ENCODE measurements around the gene FAM209B.
"Not testable (repeated sequence)": the region's sequence is repeated elsewhere in the genome, so short reads cannot be mapped to it uniquely, and the experiment has no call there.

Gene FAM209B

DNA sequence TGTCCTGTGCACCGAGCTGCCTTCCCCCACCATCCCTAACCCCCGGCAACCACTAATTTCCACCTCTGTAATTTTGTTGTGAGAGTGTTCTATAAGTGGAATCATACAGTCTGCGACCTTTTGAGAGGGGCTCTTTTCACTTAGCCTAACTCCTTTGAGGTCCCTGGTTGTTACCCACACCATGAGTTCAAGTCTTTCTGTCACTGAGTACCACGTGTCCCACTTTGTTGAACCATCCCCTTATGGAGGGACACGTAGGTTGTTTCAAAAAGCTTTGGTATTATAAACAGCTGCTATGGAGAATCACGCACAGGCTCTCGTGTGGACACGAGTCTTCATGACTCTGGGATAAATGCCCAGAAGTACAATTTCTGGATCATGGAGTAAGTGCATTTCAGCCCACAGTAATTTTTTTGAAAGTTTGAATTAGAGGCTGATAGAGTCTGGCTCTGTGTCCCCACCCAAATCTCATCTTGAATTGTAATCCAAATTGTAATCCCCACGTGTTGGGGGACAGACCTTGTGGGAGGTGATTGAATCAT lies 9.5 kb downstream of the FAM209B start:
- no peak for DNase-seq

GRCh38 chr20:56551571-56551970 lies 18.5 kb downstream of the FAM209B start:
- DNase-seq = no peak

DNA sequence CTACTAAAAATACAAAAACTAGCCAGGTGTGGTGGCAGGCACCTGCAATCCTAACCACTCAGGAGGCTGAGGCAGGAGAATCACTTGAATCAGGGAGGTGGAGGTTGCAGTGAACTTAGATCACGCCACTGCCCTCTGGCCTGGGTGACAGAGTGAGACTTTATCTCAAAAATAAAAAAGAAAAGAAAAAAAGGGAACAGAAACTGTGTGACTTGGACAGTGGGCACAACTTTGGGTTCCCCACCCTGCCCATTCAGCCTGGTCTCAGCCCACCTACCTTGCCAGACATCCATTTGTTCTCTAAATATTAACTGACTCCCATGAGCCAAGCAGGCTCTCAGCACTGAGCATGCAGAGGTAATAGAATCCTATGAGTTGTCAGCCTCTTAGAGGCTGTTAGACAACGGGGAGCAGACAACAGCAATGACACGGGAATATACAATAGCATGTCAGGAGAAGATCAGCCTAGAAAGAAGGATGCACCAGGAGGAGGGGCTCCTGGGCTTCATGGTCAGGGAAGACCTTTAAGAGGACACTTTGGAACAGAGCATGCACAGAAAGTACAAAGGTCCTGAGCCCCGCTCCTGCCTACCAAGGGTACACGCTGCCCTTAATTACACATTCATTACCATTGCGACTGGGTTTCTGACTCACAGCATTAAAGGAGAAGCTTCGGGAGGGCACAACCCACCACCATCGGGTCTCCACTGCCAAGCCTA lies 20.0 kb downstream of the FAM209B start:
- no peak for DNase-seq

- DNase-seq = no peak
Observed at GRCh38 chr20:56554869-56555268, 21.8 kb downstream of the FAM209B start.

- no peak for DNase-seq
Observed at GRCh38 chr20:56558968-56559367, 25.9 kb downstream of the FAM209B start.

DNA sequence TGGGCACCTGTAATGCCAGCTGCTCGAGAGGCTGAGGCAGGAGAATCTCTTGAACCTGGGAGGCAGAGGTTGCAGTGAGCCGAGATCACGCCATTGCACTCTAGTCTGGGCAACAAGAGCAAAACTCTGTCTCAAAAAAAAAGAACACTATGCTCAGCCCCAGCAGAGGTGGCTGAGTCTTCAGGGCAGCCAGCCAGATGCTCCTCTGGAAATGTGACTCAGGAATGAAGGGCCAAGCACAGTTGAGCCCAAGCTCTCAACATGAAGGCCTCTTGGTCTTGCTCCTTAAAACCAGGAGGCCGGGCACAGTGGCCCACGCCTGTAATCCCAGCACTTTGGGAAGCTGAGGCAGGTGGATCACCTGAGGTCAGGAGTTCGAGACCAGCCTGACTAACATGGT lies 31.5 kb downstream of the FAM209B start:
- not testable (repeated sequence) for DNase-seq

GRCh38 chr20:56565511-56565910 lies 32.5 kb downstream of the FAM209B start:
- no peak for DNase-seq

DNA sequence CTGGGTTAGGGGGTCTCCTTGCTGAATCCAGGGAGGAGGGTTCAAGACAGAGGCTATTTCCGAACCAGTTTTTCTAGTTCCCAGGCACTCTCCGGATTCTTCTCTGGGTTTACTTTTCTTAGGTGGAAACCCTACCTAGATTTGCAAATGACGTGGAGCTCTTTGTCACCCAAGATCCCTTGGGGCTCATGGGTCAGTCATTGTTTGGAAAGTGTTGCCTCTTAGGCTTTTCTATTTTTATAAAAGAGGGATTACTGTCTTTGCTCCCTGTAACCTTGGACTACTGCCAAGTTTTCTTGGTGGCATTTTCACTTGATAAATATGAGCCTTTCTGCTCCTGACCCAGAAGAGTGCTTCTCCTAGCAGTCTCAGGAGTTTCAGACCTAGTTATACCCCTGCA lies 33.6 kb downstream of the FAM209B start:
- no peak for DNase-seq

- no peak for DNase-seq
Observed at GRCh38 chr20:56570832-56571231, 37.8 kb downstream of the FAM209B start.

GRCh38 chr20:56572172-56572571 lies 39.1 kb downstream of the FAM209B start:
- DNase-seq = no peak

DNA sequence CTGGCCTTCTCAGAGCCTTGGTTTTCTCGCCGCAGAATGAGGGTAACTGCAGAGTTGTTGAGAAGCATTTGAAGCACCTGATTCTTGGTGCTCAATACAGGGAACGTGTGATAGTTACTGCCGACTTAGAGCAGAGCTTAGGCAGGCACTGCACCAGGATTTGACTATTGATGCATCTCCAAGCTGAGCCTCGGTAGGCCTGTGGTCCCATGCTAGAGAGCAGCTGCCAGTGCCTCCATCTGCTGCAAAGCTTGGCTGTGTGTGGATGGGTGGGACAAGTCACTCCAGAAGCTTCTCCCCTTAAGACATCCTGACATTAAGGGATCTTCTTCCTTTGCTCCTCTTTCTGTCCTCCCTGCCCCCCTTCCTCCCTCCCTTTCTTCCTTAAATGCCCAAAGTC lies 40.9 kb downstream of the FAM209B start:
- DNase-seq = no peak

DNA sequence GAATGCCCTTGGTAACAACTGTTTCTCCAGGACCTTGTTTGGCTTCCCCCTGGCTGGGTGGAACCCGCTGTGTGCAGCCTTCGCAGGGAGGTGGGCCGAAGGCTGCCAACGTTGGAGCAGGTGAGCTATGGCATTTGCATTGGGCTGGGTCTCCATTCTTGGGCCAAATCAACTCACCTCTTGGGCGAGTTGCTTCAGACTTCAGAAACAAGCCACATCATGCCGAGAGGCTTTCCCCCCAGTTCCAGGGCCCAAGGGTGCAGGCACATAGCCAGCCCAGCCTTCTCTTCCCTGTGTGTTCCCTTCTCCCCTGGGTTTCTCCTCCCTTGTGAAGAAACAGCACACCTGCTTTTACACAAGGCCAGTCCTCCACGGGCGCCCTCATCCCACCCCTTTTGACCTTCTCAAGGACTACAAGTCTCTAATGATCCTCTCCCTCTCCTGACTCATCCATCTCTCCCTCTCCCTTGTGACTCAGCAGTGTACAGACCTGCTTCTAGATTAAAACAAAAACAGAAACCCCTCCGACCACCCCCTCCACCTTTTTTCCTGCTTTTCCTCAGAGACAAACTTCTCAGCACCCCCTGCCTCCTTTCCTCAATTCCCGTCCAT lies 41.6 kb downstream of the FAM209B start:
- no peak for DNase-seq

GRCh38 chr20:56575157-56575556 lies 42.1 kb downstream of the FAM209B start:
- no peak for DNase-seq

- no peak for DNase-seq
Observed at GRCh38 chr20:56575961-56576360, 42.9 kb downstream of the FAM209B start.

- no peak for DNase-seq
Observed at GRCh38 chr20:56579301-56579710, 46.3 kb downstream of the FAM209B start.

GRCh38 chr20:56580226-56580625 lies 47.2 kb downstream of the FAM209B start:
- no peak for DNase-seq

DNA sequence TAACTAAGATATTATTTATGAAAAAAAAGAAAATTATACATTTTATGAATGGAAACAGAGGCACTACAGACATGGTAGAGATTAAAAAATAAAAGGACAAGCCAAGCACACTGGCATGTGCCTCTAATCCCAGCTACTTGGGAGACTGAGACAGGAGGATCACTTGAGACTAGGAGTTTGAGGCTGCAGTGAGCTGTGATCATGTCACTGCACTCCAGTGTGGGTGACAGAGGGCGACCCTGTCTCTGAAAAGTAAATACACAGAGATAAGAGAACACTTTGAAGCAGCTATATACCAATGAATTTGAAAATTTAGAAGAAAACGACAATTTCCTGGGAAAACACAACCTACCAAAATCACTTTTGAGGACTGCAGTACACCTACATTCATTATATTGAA lies 48.7 kb downstream of the FAM209B start:
- no peak for DNase-seq

DNA sequence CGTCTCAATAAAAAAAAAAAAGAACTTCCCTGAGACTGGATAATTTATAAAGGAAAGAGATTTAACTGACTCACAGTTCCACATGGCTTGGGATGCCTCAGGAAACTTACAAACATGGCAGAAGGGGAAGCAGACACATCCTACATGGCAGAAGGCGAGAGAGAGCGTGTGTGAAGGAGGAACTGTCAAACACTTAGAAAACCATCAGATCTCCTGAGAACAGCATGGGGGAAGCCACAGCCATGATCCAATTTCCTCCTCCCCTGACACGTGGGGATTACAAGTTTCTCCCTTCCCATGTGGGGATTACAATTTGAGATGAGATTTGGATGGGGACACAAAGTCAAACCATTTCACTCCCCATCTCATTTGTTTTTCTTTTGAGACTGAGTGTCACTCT lies 49.5 kb downstream of the FAM209B start:
- no peak for DNase-seq

DNA sequence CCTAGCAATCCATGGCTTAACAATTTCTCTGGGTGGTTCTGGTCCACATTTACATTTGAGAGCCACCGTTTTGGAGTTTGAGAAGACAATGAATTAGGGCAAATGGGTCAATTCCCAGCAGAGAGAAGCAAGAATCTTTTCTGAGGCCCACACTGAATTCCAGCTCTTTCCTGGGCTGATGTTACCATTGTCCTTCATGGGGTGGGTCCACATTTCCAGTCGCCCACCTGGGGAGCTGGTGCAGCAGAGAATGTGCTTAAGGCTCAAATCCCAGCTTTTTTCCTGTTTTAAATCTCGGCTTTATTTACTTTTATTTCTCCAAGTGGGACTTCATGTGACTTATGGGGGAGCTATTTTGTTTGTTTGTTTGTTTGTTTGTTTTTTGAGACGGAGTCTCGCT lies 51.9 kb downstream of the FAM209B start:
- no peak for DNase-seq

All from activated CD4-positive, alpha-beta T cell treated with anti-CD3 and anti-CD28 coated beads for 4 hours (primary cell).